ENCODE measurements around the gene TERB1. TPM values are rescaled to one million over a fixed set of nuclear protein-coding genes. Genes with fewer than 3 reads are reported as not detected.
"Not testable (repeated sequence)": the region's sequence is repeated elsewhere in the genome, so short reads cannot be mapped to it uniquely, and the experiment has no call there.

TERB1 gene
- total RNA-seq, 4 donors from 2014 or later: not detected

DNA sequence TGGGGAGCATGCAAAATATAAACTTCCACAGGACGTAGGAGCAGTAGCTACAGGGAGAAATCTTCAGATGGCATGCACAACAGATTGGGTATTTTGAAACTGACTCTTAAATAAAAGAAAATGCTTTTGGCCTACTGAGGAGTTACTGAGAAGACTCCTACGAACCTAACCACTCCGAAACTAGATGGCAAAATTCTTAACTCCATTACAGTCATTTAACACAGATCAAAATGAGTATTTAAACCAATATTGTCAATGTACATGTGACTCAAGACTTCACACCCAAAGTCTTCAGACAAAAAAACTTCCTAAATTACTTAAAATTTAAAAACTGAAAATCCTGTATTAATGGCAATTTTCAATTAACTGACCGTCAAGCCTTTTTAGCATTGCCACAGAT, 8.4 kb upstream of the TERB1 start:
- no peaks in the 10 kb centered on the region for H3K9me3 ChIP-seq
- no peaks in the 10 kb centered on the region for H3K4me1 ChIP-seq
- no peak overlapping the region for H3K27ac ChIP-seq
- no peaks in the 10 kb centered on the region for H3K27me3 ChIP-seq
- H3K36me3 ChIP-seq: peaks cover 90% of the 10 kb centered on the region
- no peak for TF ChIP-seq POLR2A (IDR thresholded peaks at IDR 0.05)
- TF ChIP-seq POLR2AphosphoS5 (IDR thresholded peaks at IDR 0.05): no peak
- TF ChIP-seq, protein P1, sequence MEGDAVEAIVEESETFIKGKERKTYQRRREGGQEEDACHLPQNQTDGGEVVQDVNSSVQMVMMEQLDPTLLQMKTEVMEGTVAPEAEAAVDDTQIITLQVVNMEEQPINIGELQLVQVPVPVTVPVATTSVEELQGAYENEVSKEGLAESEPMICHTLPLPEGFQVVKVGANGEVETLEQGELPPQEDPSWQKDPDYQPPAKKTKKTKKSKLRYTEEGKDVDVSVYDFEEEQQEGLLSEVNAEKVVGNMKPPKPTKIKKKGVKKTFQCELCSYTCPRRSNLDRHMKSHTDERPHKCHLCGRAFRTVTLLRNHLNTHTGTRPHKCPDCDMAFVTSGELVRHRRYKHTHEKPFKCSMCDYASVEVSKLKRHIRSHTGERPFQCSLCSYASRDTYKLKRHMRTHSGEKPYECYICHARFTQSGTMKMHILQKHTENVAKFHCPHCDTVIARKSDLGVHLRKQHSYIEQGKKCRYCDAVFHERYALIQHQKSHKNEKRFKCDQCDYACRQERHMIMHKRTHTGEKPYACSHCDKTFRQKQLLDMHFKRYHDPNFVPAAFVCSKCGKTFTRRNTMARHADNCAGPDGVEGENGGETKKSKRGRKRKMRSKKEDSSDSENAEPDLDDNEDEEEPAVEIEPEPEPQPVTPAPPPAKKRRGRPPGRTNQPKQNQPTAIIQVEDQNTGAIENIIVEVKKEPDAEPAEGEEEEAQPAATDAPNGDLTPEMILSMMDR (IDR thresholded peaks at IDR 0.05): no peak
- no peak for TF ChIP-seq EP300 (IDR thresholded peaks at IDR 0.05)
- no peak overlapping the region for H3K4me3 ChIP-seq
- 97% methylated on average over 4 of the region's 4 CpGs for WGBS
- no peak for DNase-seq (ENCODE audit: low spot score in 2 of 2)

GRCh38 chr16:66802159-66802558, 775 bp upstream of the TERB1 start:
- no peak for DNase-seq (ENCODE audit: low spot score in 2 of 2)
- Histone ChIP-seq H3K4me3 (no peak overlapping the region), H3K27me3 (no peaks in the 10 kb centered on the region), H3K27ac (no peak overlapping the region), H3K4me1 (no peaks in the 10 kb centered on the region), H3K9me3 (no peaks in the 10 kb centered on the region), H3K36me3 (peaks cover 62% of the 10 kb centered on the region)
- TF ChIP-seq, protein P1 (IDR thresholded peaks at IDR 0.05): no peak
- 93% methylated on average over 5 of the region's 5 CpGs for WGBS

DNA sequence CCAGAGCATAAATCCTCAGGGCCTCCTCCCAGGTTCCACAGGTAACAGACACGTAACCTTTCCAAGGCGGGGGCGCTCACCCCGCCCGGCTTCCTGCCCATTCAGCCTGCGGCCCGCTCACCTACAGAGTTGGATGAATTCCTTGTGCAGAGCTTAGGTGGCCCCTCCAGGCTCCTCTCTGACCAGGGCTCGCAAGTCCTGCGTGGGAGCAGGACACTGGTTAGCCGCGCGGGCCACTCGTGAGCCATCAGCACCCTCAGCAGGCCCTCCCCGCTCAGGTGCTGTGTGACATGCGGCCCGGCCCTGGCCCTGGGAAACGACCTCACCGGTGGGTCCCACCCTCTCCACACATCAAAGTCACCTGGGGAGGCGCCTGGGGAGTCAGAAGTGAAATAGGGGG, 528 bp downstream of the TERB1 start:
- Histone ChIP-seq H3K27me3 (no peaks in the 10 kb centered on the region), H3K4me3 (no peak overlapping the region), H3K9me3 (no peaks in the 10 kb centered on the region), H3K27ac (no peak overlapping the region), H3K36me3 (peaks cover 51% of the 10 kb centered on the region), H3K4me1 (no peaks in the 10 kb centered on the region)
- DNase-seq (ENCODE audit: low spot score in 2 of 2): no peak
- 98% methylated on average over 9 of the region's 19 CpGs for WGBS
- TF ChIP-seq, protein P1 (IDR thresholded peaks at IDR 0.05): no peak
- TF ChIP-seq EP300 (IDR thresholded peaks at IDR 0.05) (no peak), POLR2AphosphoS5 (IDR thresholded peaks at IDR 0.05) (no peak), POLR2A (IDR thresholded peaks at IDR 0.05) (no peak)

GRCh38 chr16:66798161-66798560, 3.2 kb downstream of the TERB1 start:
- 66% methylated on average over 2 of the region's 2 CpGs for WGBS
- TF ChIP-seq, protein P1 (IDR thresholded peaks at IDR 0.05): no peak
- TF ChIP-seq EP300 (IDR thresholded peaks at IDR 0.05) (no peak), POLR2A (IDR thresholded peaks at IDR 0.05) (no peak), POLR2AphosphoS5 (IDR thresholded peaks at IDR 0.05) (no peak)
- no peak overlapping the region for H3K4me3 ChIP-seq
- no peaks in the 10 kb centered on the region for H3K9me3 ChIP-seq
- no peaks in the 10 kb centered on the region for H3K4me1 ChIP-seq
- no peak overlapping the region for H3K27ac ChIP-seq
- no peaks in the 10 kb centered on the region for H3K27me3 ChIP-seq
- DNase-seq (ENCODE audit: low spot score in 2 of 2): no peak
- H3K36me3 ChIP-seq: peaks cover 26% of the 10 kb centered on the region

- DNase-seq (ENCODE audit: low spot score in 2 of 2); H3K27ac ChIP-seq; H3K27me3 ChIP-seq; H3K9me3 ChIP-seq; H3K4me1 ChIP-seq; H3K36me3 ChIP-seq; H3K4me3 ChIP-seq: not testable (repeated sequence)
- 88% methylated on average over 6 of the region's 6 CpGs for WGBS
Measured at GRCh38 chr16:66793984-66794383, 7.4 kb downstream of the TERB1 start.

DNA sequence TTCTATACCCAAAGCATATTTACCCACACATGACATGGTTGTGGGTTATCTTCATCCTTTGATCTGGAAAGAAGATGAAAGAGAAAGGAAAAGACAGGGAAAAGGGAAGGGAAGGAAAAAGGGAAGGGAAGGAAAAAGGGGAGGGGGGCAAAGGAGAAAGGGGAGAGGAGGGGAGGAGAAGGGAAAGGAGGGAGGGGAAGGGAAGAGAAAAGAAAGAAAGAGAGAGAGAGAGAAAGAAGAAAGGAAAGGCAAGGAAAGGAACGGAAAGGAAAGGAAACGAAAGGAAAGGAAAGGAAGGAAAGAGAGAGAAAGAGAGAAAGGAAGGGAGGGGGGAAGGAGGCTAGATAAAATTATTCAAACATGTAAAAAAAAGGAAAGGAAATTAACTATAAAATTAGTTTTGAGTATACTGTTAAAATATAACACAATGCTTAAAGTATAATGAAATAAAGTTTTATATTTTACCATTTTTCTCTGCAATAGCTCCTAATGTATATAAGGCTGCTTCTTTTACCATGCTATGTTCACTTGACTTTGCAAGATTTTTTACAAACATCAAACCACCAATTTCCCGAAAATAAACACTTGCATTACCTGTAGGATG, 11.2 kb downstream of the TERB1 start:
- whole genome bisulfite sequencing: 71% methylated on average over 3 of the region's 3 CpGs
- no peak overlapping the region for H3K27ac ChIP-seq
- no peak overlapping the region for H3K4me3 ChIP-seq
- no peak for DNase-seq (ENCODE audit: low spot score in 2 of 2)
- no peaks in the 10 kb centered on the region for H3K9me3 ChIP-seq
- H3K27me3 ChIP-seq: no peaks in the 10 kb centered on the region
- no peaks in the 10 kb centered on the region for H3K36me3 ChIP-seq
- H3K4me1 ChIP-seq: no peaks in the 10 kb centered on the region
- no peak for TF ChIP-seq POLR2AphosphoS5 (IDR thresholded peaks at IDR 0.05)
- TF ChIP-seq EP300 (IDR thresholded peaks at IDR 0.05): no peak
- TF ChIP-seq POLR2A (IDR thresholded peaks at IDR 0.05): no peak
- TF ChIP-seq, protein P1 (IDR thresholded peaks at IDR 0.05): no peak
